GM10847 (cell line): ENCODE results near the gene ARSB.

Source experiments
- POLR2A ChIP-seq: IDR thresholded peaks from 2 replicates; pipeline ENCODE4 v1.6.1; 2011; ENCODE audit not compliant: insufficient read length; ENCODE audit errors: extremely low read depth

Gene ARSB

GRCh38 chr5:78923622-78923970 lies 61.5 kb downstream of the ARSB start:
- TF ChIP-seq POLR2A: no peak

- no peak for TF ChIP-seq POLR2A
These were observed 62.1 kb downstream of the ARSB start for GRCh38 chr5:78922879-78923621.

GRCh38 chr5:78920604-78921003 lies 64.5 kb downstream of the ARSB start:
- TF ChIP-seq POLR2A: no peak

GRCh38 chr5:78919796-78920195 lies 65.3 kb downstream of the ARSB start:
- no peak for TF ChIP-seq POLR2A

GRCh38 chr5:78916044-78916443 lies 69.1 kb downstream of the ARSB start:
- TF ChIP-seq POLR2A: no peak

GRCh38 chr5:78915170-78915569 lies 69.9 kb downstream of the ARSB start:
- no peak for TF ChIP-seq POLR2A

- TF ChIP-seq POLR2A: no peak
These were observed 72.3 kb downstream of the ARSB start for GRCh38 chr5:78912811-78913210.

- TF ChIP-seq POLR2A: no peak
These were observed 72.9 kb downstream of the ARSB start for GRCh38 chr5:78912085-78912771.

- TF ChIP-seq POLR2A: no peak
These were observed 76.7 kb downstream of the ARSB start for GRCh38 chr5:78908173-78909061.

GRCh38 chr5:78907255-78907891 lies 77.7 kb downstream of the ARSB start:
- no peak for TF ChIP-seq POLR2A

- TF ChIP-seq POLR2A: no peak
These were observed 79.8 kb downstream of the ARSB start for GRCh38 chr5:78905084-78905938.

- no peak for TF ChIP-seq POLR2A
These were observed 81.2 kb downstream of the ARSB start for GRCh38 chr5:78903861-78904260.

- TF ChIP-seq POLR2A: no peak
These were observed 81.8 kb downstream of the ARSB start for GRCh38 chr5:78903353-78903752.

GRCh38 chr5:78899922-78900362 lies 85.2 kb downstream of the ARSB start:
- no peak for TF ChIP-seq POLR2A
